GM18951 (cell line): Measurements from ENCODE around the gene METTL15.
"Not testable (repeated sequence)": the region's sequence is repeated elsewhere in the genome, so short reads cannot be mapped to it uniquely, and the experiment has no call there.

Source experiments
- POLR2A ChIP-seq: IDR thresholded peaks from 4 replicates; pipeline ENCODE4 v1.6.1; 2011; ENCODE audit warnings: mild to moderate bottlenecking; ENCODE audit not compliant: insufficient read length, insufficient read depth; ENCODE audit errors: extremely low read depth
- in situ Hi-C: fragments of 300-500 bp; cut with MboI; formaldehyde crosslinking; loops from one replicate; pipeline ENCODE4 v1.12.0; 2022; ENCODE audit warnings: low sequenced_read_pairs, mixed read lengths, inconsistent platforms; ENCODE audit not compliant: unreplicated experiment

The METTL15 gene

GRCh38 chr11:28257761-28258160 is 149.6 kb downstream of the METTL15 start:
- in situ Hi-C loops: no loop called here
- no peak for TF ChIP-seq POLR2A

- TF ChIP-seq POLR2A: no peak
- in situ Hi-C loops: no loop called here
These were observed 151.1 kb downstream of the METTL15 start for GRCh38 chr11:28259177-28259843.

- no peak for TF ChIP-seq POLR2A
- in situ Hi-C loops: no loop called here
These were observed 160.7 kb downstream of the METTL15 start for GRCh38 chr11:28268925-28269324.

- no peak for TF ChIP-seq POLR2A
- in situ Hi-C loops: no loop called here
These were observed 161.4 kb downstream of the METTL15 start for GRCh38 chr11:28269586-28269985.

- in situ Hi-C loops: not testable (repeated sequence)
These were observed 164.1 kb downstream of the METTL15 start for GRCh38 chr11:28272247-28272646.

- TF ChIP-seq POLR2A: no peak
- in situ Hi-C loops: no loop called here
These were observed 166.0 kb downstream of the METTL15 start for GRCh38 chr11:28274216-28274615.

- in situ Hi-C loops: no loop called here
- TF ChIP-seq POLR2A: no peak
These were observed 176.0 kb downstream of the METTL15 start for GRCh38 chr11:28284196-28284595.

- in situ Hi-C loops: no loop called here
These were observed 181.3 kb downstream of the METTL15 start for GRCh38 chr11:28289444-28289843.

GRCh38 chr11:28290995-28291394 is 182.8 kb downstream of the METTL15 start:
- in situ Hi-C loops: not testable (repeated sequence)

More at GRCh38 chr11:28289444-28289843, 181.3 kb downstream of the METTL15 start:
- no peak for TF ChIP-seq POLR2A

- in situ Hi-C loops: no loop called here
- no peak for TF ChIP-seq POLR2A
These were observed 188.2 kb downstream of the METTL15 start for GRCh38 chr11:28296426-28296825.

- TF ChIP-seq POLR2A: no peak
- in situ Hi-C loops: no loop called here
These were observed 190.0 kb downstream of the METTL15 start for GRCh38 chr11:28298209-28298608.

GRCh38 chr11:28303477-28304191 is 195.4 kb downstream of the METTL15 start:
- no peak for TF ChIP-seq POLR2A

GRCh38 chr11:28315440-28315839 is 207.3 kb downstream of the METTL15 start:
- in situ Hi-C loops: no loop called here
- TF ChIP-seq POLR2A: no peak

More at GRCh38 chr11:28303477-28304191, 195.4 kb downstream of the METTL15 start:
- in situ Hi-C loops: no loop called here

- no peak for TF ChIP-seq POLR2A
- in situ Hi-C loops: no loop called here
These were observed 210.7 kb downstream of the METTL15 start for GRCh38 chr11:28318871-28319270.
